Measurements from ENCODE around the gene MACROD2.
"Not testable (repeated sequence)": the region's sequence is repeated elsewhere in the genome, so short reads cannot be mapped to it uniquely, and the experiment has no call there.

The MACROD2 gene

DNA sequence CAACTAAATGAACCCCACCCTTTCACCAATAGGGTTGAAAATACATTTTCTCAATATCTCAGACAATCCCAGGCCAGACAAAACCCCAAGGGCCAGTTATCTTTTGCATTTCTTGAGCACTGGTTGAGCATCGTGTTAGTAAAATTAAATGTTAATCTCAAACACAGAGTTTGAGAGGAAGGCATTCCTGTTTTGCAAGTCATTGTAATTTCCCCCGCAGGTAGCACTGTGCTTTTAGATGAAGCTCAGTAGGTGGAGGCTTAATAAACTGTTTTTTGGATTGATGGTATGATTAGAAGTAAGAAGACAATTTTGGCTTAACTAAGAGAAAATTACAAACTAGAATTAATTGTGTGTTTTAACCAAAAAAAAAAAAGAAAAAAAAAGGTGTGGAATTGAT is 1340.7 kb downstream of the MACROD2 start:
- no peak for DNase-seq

DNA sequence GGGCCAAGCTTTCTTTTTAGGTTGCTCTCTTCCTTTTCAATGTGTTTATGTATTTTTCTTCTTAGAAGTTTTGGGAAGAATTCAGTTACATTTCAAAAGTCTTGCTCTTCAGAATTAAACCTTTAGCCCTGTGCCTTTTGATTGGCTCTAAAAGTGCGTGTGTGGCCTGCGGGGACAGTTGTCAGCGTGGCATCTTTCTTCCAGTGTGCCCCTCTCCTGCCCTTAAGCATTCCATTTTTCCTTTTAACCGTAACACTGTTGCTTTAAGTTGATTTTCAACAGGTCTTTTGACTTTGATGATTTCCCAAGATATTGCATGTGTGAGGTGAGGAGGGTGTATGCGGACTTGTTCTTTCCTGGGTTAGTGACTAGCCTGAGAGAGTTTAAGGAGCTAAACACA is 1341.2 kb downstream of the MACROD2 start:
- DNase-seq = no peak

DNA sequence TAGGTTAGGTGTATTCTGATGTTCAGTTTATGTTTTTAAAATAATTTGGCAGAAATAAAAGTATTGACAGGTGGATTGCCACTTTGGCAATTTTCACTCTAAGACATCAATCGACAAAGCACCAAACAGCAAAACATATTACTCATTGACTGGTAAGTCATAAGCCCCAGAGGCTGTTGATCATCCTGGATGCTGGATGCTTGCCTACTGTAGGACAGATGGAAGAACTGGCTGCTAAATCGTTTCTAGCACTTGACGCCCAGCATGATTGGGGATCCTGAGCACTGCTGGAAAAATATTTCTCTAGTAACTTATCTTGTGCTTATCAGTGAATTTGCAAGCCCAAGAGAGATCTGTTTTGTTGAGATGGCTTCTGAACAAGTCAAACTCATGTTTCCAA is 1343.9 kb downstream of the MACROD2 start:
- no peak for DNase-seq

DNA sequence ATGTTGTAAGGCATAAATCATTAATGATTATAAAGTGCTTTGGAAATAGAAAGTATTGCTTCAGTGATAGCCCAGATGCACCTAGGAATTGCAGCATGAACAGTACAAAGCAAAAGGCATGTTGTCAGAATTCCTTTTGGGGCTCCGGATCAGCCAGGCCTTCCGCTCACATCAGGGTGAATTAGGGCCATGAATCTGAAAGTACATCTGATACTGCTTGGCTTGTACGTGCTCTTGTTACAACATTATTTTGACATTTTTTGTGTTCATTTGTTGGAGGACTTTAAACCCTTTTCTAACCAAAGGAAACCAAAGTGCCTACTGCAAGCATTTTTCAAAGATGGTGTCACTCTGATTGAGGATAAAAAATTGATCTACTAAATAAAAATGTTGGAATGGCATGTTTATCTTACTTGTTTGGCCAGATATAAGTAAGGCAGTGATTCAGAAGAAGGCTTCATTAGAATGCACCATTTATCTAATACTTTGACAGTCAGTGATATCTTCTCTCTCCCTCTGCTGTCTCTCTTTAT is 1347.7 kb downstream of the MACROD2 start:
- no peak for DNase-seq

DNA sequence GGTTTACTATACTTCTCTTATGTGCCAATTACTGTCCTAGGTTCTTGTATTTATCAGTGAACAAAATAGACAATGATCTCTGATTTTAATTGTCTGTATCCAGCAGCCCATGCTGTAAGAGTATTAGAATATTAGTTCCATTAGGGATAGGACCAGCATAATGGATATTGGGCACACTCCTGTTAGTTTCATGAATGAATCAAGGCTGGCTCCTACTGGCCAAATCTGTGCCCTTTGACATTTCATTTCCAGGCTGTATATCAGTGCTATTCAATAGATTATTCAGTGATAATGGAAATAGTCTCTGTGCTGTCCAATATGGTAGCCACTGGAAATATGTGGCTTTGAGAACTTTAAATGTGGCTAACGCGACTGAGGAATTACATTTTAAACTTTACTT is 1350.0 kb downstream of the MACROD2 start:
- no peak for DNase-seq

DNA sequence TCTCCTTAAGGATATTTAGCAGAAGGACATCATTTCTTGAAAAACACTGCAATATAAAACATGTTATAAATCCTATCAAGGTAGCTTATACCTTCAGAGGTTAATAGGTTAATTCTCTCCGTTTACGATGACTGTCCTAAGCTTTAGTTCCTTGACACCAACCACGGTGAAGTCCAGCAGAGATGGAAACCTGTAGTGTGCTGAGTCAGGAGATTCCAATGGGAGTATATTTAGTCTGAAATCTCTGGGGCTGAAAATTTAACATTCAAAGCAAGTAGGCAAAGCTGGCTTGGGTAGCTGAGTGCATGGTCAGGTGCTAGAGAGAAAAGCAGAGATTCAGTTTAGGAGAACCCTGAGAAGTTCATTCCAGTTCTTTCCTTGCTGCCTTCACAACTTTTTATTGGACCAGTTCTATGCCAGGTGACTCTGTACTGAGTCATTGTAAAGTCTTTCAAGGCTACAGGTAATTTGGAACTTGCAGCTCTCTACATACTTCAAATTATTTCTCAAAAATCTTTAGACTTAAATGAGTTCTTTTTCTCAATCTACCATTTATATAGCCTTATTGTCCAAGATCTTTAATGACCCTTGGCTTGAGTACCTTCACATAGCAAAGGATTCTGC is 1351.5 kb downstream of the MACROD2 start:
- no peak for DNase-seq

DNA sequence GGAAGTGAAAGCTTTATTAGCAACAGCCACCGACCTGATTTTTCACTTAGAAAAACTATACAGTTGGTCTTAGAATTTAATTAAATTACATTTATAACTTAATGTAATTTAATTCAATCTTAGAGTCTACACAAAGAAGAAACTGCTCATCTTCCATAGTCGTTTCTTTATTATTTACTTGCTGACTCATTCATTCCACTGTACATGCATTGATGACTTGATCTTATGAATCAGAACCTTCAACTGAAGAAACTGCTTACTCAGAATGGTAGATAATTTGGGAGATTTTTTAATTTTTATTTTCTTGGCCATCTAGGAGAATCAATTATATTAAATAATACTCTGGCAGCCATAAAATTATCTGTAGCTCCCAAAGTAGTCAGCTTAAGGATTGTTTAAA is 1363.7 kb downstream of the MACROD2 start:
- no peak for DNase-seq

DNA sequence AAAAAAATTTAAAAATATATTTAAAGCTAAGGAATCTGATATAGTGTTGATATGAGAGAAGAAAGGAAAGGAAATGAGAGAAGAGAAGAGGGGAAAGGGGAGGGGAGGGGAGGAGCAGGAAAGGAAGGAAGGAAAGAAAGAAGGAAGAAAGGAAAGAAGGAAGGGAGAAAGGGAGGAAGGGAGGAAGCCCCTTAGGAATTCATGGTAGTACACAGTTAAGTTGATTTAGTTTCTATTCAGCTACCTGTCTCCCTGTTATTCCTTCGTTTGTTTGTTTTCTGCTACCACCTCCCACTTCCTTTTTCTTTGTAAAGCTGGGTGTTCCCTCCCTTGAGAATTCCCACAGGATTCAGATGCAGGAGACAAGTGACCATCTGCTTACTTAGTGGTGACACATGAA is 1367.5 kb downstream of the MACROD2 start:
- DNase-seq = no peak

DNA sequence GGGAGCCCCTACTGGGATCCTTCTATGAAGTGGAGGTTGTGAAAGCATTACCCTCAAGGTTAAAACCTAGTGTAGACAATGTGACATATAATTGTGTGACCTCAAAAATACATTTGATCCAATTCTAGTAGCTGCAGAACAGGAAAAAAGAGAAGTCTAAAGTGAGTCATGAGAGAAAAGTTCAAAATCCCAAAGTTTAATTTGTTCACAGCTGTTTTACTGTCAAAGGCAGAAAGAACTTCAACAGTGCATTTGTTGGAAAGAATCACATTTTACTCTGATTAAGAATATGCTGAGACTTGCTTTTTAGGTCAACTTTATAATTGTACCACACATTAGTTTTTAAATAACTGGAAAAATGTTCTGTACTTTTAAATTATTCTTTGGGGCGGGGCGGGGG is 1369.5 kb downstream of the MACROD2 start:
- no peak for DNase-seq

DNA sequence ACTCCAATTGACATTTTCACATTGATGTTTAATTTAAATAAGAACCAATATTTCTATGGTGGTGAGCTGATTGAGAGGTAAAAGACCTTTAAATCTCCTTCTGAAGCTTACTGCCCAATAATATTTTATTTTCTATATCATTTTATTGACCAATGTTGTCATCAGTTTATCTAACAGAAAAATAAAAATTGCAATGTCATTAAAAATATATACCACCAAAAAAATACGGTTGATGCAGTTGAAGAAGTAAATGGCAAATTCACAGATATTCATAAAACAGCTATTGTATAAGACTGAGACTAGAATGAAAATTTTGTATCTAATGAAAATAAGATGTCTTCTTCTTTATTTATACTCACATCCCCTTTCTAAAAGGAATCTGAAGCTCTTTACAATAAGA is 1375.1 kb downstream of the MACROD2 start:
- DNase-seq = no peak

DNA sequence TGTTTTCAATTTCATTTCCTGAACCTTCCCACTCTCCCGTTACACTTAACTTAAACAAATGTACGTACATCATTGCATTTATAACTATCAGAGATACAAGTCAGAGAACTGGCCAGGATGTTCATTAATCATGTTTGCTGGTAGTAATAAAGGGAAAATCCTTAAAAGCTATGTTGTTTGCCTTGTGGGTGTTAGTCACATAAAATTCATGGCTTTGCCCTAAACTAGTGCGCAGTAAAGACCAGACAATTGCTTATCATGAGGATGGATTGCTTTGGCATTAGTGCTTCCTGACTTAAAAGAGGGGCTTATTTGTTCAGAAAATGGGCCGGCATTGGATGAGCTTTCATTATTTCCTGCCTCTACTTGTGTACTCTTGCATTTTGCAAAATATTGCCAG is 1379.4 kb downstream of the MACROD2 start:
- no peak for DNase-seq

DNA sequence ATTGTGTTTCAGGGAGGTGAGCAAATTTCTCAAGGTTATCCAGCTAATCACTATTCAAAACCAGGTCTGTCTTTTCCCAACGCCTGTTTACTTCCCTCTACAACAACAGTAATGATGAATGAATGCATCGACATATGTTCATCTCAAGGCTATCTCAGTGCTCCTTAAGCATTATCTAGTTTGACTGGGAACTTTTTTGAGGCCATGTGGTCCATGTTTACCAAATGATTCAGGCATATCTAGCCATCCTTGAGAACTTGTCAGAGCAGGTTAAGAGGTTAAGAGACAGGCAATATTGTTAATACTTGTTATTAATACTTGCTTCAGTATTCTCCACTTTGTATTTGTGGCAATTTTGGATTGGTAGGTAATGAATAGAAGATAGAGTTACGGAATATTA is 1380.5 kb downstream of the MACROD2 start:
- no peak for DNase-seq

DNA sequence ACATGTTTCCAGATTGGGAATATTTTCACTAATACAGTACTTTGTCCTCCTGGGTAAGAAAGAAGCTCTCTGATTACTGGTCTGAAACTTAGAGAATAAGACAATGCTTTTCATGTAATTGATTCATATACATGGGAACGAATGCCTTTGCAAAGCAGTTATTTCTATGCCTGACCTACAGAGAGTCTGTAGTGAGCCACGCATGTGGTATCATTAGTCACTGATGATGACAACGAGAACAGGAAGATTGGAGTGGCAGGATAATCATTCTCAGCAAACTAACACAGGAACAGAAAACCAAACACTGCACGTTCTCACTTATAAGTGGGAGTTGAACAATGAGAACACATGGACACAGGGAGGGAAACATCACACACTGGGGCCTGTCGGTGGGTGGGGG is 1382.3 kb downstream of the MACROD2 start:
- DNase-seq = not testable (repeated sequence)

DNA sequence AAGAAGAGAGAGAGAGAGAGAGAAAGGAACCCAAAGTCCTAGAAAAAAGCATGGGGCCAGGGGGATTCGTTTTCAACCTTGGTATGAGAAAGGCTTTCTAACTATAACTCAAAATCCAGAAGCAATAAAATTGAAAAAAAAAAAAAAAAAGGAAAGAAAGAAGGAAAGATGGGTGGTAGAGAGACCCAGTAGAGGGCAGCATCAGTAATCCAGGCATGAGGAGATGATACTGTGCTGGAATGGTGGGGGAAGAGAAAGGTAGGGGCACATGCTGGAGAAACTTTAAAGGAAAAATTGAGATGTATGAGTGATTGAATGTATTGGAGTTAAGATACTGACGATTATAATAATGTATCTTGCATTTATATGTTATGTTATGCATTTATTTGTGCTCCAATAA is 1382.8 kb downstream of the MACROD2 start:
- no peak for DNase-seq

DNA sequence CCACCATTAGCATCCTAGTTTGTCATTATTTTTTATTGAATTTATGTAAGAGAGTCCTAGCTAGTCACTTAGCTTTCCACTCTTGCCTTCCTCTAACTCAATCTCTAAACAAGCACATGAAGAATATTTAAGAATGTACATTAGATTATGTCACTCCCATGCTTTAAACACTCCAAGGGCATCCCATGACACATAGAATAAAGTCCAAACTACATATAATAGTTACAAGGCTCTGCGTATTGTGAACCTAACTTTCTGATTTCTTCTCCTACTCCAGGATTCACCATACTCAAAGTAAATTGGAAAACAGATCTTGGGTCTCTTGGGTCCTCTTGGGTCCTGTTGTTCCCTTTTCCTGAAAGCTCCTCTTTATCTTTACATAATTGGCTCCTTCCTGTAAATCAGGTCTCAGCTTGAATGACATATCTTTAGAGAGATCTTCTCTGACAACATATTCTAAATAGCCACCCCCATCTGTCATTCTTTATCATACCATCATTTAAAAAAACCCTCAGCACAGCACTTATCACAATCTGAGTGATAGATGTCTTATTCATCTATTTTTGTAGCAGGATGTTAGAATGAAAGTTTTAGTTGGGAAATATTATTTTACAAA is 1384.5 kb downstream of the MACROD2 start:
- DNase-seq = no peak

DNA sequence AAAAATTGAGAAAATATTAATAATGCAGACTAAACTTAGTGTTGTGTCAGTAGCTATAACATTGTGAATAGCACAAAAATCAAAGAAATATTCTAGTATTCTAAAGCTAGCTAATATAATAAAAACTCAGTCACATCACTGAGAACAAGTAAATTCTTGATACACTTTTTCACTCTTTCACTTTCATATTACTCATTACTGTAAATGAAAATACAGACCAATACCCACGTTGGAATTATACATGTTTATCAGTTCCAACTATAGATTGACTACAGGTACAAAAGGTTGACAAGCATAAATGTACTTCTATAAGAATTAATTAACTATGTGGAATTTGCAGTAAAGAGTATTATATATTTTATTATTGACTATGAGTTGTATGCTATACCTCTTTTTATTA is 1385.5 kb downstream of the MACROD2 start:
- no peak for DNase-seq

DNA sequence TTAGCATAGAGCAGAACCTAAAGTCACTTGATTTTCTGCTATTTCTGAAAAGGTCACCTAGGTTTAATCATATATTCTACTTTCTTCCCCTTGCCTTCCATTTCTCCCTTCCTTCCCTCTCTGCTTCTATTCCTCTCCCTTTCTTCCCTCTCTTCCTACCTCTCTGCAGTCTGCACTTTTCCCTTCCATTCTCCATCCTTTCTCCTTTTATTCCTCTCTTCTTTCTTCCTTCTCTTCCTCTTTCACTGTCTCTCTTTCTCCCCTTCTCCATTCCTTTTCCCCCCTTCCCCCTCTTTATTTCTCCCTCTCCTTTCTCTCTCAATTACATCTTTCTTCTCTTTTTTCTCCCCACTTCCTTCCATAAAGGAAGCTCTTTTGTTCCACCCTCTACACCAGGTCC is 1391.9 kb downstream of the MACROD2 start:
- no peak for DNase-seq

DNA sequence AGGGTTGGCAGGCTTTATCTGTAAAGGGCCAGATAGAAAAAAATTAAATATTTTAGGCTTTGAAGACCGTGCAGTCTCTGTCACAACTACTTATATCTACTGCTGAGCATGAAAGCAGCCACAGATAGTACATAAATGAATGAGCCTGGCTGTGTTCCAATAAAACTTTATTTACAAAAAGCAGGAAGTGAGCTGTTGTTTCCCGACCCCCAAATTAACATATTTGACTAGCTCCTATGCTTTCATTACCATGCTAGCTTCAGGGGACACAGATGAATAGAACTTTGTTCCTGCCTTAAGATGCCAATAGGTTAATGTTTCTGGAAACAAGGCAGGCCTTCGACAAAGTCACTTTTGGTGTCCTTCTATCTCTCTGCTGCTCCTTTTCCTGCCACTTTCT is 1400.1 kb downstream of the MACROD2 start:
- DNase-seq = no peak

DNA sequence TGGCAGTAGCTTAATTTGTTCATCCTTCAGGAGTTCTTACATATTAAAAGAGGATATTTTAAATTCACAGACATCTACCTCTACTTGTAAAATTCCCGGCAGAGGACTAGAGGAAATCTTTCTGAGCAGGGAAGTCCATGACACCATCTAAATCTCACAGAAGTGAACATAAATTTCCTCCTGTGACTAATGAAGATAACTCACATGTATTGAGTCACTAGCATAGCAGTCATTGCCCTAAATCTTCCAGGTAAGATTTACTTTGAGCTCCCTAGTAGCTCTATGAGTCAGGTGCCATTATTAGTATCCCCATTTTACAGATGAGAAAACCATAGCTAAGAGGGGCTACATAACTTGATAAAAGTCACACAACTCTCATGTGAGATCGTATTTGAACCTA is 1400.7 kb downstream of the MACROD2 start:
- DNase-seq = no peak

DNA sequence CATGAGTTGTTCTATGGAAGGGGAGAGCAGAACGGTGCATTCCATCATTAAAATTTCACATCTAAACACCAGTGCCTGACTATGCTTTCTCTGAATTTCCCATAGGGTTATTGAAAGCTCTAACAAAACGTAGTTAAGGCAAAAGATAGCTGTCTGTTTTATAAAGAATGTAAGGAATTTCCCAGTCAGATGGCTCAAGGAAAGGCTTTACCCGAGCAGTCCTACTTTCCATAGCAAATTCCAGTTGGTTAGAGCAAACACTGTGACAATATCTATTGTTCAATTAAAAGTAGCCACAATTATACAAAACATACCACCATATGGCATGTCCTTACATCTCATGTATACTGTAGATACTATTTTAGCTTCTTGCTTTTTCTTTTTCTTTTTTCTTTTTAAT is 1401.6 kb downstream of the MACROD2 start:
- DNase-seq = no peak

DNA sequence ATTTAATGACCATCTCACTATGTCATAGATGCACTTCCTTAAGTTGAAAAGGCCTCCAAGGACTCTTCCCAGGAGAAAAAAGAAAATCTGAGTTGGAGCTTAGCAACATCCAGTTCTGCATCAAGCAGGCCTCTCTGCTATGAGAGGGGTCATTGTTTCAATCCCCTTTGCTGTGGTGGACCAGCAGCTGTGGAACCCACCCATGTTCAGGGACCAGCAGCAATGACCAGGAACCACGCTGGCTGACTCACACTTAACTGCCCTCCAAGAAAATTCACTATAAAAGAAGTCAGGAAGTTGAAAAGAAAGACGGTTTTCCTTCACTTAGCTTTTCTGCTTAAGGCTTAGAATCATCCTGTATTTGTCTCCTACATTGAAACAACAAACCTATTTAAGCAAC is 1404.5 kb downstream of the MACROD2 start:
- DNase-seq = no peak

DNA sequence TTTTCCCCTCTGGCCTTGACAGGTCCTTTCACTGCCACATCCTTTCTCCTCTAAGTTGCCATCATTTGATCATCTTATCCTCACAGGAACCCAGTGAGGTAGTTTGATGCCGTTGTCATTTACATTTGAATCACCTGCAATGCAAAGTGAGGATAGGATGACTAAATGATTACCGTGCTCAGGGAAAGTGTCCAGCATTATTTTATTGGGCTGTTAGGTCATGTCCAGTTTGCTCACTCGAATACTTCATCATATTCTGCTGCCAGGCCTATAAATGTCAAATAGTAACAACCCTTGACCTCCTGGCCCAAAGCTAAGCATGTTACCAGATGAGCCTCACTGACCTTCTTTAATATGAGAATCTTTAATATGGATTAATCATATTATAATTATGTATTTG is 1410.8 kb downstream of the MACROD2 start:
- no peak for DNase-seq

DNA sequence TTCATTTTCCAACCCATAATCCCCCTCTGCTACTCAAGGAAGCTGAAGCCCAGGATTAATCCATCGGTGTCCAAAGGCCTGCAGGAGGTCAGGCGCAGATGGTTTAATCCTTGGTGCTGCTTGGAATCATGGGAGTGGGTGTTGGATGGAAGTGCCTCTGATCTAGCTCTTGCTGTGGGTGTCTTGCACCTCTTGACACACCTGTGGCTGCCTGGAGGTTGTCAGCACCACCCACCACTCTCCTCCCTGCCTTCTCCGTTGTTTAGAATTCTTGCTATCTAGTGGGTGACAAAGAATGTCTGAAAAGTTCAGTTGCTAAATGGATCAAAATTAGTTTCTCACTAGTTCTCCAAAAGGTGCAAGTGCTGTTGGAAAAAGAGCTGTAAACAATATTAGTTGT is 1416.5 kb downstream of the MACROD2 start:
- no peak for DNase-seq

DNA sequence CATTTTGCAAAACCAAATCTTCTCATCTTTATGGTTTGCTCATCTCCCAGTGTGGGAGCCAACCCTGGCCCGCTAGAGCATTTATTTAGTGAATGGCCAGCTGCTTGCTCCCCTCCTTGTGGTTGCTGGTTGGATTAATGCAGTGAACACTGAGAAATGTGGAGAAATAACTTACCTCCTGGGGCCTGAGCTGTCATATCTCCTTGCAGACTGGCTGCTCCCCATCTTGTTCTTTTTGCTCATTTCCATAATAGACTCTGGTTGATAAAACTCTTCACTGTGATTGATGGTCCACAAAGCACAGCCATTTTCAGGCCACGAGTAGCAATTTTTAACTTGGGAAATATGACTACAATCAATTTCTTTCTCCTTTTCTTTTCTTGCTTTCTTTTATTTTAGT is 1420.6 kb downstream of the MACROD2 start:
- no peak for DNase-seq

DNA sequence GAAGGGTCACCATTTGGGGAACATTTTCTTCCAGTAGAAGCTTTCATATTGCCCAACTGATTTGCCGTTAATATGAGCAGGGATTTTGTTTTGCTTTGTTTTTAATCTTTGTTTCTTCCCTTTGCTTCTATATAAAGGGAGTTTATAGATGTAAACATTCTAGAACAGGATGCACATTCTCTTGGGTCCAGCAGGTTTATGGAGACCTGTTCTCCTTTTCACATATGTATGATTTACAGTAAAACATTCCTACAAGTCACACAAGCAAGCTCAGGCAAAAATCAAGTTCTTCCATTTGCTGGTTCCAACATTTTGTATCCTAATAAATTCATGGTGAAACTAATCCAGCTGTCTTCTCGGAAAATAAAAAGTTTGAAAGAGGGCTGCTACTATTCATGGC is 1424.5 kb downstream of the MACROD2 start:
- no peak for DNase-seq

All from central memory CD4-positive, alpha-beta T cell (primary cell).